Activated T-cell treated with anti-CD3 and anti-CD28 coated beads for 48 hours (primary cell): ENCODE data around the gene TNFRSF8.

Experiments used
- DNase-seq: peaks from one replicate; pipeline ENCODE4 v3.0.0-alpha.2; 2020; ENCODE audit warnings: low read depth

The TNFRSF8 gene

DNA sequence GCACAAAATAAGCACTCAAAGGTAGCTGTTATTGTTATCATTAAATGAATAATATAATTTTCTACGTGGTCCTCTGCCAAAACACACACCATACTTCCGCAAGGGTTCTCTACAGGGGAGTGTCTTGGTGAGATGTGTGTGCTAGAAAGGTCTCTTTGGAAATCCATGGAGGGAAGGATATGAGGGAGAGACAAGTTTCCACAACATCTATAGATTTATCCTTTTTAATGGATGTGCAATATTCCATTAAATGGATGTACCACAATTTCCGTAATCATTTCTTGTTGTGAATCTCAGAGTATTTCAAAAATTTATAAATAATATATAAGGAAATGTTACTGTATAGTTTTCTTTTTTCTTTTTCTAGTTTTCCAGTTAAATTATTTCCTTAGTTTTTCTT is 2.6 kb upstream of the TNFRSF8 start:
- no peak for DNase-seq

DNA sequence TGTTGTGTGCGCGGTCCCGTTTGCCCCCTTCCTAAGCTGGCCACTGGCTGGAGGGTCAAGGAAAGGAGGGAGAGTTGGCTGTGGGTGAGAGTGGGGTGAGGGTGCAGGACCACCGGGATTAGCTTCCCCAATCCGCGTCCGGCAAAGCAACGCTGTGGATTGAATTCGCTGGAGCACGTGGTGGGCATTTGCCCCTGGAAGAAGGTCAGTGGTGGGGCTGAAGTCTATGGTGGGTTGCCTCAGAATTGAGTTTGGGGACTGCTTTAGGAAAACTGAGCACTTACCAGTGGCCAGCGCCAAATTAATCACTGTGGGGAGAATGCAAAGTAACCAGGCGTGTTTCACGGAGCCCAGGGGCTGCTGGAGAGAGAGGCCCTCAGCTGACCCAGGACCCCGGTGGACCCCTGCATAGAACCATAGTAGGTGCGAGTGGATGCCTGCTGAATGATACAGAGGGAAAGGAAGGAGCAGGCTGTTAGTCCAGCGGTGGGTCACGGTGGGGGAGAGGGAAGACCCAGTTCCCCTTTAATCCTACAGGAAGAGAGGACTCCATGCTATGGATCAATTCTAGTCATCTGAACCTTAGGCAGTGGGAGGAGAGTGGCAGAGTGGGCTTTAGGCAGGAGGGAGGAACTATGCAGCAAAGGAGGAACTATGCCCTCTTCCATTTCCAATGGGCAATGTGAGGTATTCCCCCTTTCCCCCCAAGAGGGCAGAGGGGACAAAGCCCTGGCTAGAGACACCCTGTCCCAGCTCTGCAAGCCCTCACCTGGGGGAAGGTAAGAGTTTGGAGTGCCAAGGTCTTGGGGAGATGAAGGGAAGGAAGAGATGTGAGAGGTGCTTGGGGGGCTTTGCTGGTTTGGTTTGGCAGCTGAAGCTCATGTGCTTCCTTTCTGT is 1.2 kb downstream of the TNFRSF8 start:
- no peak for DNase-seq

DNA sequence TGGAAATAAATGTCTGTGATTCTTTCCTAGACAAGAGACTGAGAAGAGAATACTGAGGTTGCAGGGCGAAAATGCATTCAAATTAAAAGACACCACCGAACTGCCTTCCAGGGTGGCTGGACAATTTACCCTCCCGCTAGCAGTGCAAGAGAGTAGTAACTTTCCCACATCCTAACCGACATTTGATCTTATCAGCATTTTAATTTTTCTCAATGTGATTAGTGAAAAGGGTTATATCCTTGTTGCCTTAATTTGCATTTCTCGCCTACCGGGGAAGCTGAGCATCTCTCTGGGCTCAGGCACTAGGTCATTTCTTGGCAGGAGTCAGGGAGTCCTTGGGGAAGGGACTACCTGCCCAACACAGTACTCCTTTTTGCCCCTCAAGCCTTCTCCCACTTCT is 2.8 kb downstream of the TNFRSF8 start:
- DNase-seq = no peak

DNA sequence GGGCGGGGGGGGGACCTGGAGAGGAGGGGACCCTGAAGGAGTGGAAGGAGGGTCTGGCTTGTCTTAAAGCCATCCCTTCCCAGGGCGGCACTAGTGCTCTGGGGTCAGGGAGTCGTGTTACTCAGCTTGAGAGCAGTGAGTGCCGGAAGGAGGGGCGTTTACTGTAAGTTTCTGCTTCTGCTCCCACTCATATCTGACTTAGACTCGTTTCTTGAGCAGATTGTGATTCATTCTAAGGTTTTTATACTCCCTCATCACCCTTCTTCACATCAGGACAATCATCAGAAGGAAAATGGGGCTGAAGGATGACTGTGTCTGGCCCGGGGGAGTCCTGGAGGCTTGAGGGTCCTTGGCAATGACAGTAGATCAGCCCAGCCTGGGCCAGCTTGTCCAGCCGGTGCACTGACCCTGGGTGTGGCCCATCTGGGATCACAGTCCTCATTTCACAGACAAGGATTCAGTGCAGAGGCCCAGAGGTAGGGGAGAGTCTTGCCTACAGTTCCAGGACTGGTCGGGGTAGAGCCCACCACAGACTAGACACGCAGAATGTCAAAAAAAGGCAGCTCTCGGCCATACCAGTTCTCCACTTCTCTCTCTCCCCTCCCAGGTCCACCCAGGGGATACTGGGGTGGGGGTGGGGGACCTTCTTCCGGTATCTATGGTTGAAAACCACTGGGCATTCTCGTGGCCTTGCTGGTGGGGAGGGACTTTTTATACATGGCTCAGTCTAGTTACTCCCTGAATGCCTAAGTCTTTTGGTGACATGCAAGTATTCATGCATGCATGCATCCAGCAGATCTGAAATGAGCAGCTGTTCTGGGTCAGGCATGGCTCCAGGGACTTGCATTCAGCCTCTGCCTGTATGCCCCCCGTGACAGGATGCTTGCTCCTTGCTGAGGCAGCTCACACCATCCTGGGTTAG is 5.1 kb downstream of the TNFRSF8 start:
- DNase-seq = peak; percentile 59

DNA sequence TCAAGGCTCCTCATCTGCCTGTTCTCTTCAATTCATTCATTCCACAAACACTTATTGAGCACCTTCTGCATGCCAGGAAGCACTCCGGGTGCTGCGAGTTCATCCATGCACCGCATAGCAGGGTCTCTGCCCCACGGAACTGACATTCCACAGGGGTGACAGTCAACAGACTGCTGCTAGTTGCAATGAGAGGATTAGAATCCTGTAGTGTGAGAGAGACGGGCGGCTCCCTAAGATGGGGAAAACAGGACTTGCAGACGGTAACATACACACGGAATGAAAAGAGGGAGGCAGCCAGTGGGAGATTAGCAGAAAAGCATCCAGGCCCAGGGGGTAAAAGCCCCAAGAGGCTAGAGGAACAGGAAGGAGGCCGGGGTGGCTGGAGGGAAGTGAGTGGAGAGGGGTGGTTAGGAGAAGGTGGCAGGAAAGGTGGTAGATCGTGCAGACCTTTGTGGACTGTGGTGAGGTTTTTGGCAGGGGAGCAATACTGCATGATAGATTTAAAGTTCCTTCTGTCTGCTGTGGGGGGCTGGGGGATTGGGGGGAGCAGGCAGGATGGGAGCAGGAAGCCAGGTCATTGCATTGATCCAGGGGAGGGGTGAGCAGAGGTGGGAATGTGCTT is 6.6 kb downstream of the TNFRSF8 start:
- DNase-seq = no peak

DNA sequence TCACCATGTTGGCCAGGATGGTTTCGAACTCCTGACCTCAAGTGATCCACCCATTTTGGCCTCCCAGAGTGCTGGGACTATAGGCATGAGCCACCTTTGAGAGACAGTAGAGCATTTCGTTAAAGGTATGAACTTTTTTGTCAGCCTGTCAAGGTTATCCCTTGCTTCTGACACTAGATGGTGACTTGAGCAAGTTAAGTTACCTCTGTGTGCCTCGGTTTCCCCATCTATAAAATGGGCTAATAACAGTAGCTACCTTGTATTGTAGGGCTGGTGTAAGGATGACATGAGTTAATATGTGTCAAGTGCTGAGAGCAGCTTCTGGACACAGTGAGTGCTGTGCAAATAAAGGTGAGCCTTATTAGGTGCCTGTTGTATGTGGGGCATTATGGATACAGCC is 8.8 kb downstream of the TNFRSF8 start:
- no peak for DNase-seq

DNA sequence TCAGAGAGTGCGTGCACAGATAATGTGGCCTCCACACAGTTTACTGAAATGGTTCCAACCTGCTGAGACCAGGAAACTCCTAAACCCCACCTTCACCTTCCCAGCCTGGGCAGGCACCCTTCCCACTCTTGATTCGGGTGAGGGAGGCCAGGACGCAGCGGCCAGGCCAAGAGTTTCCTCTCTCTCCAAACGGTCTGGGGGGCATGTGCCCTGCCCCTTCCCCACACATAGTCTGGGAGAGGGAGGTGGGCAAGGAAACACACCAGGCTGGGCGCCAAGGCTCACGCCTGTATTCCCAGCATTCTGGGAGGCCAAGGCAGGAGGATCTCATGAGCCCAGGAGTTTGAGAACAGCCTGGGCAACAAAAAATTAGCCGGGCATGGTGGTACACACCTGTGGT is 9.6 kb downstream of the TNFRSF8 start:
- DNase-seq = no peak

DNA sequence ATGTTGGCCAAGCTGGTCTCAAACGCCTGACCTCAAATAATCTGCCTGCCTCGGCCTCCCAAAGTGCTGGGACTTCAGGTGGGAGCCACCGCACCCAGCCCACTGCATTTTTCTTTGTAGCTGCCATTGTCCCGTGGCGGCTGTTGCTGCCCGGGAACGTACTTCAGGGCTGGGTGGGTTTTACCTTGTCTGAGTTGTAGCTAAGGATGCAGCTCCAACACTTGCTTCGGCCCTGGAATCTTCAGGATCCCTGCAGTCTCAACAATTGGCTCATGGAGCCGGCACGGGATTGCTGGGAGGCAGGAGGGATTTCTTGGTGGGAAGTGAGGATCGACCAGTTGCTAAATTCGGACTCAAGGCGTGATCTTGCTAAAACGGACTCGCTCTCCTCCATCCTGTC is 10.7 kb downstream of the TNFRSF8 start:
- DNase-seq = no peak

DNA sequence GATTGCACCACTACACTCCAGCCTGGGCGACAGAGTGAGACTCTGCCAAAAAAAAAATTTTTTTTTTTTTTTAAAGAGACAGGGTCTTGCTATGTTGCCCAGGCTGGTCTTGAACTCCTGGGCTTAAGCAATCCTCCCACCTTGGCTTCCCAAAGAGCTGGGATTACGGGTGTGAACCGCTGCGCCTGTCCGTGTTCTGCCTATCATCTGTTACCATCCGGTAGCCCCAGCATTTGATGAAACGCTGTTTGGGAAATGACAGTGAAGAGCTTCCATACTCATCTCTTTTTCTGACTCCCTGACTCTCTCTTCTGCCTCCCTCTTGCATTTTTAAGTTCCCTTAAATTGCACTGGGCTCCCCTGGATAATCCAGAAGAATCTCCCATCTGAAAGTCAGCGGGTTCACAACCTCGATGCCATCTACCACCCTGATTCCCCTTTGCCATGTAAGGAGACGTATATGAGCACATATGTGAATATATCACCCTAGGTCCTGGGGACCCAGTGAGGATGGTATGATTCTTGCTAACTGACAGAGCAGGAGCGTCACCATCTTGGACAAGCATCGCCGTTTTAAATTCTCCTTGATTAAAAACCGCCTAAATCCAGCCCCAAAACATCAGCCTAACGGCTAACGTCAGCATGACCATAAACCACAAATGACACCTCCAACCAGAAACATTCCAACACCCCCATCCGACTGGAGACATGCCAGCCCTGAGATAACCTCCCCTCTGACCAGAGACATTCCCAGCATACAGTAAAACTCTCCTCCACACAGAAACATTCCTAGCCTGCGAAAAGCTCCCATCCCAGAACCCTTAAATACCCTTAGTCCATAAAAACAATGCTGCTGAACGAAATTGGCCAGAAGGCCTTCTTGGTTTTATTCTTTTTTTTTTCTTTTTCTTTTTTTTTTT is 12.4 kb downstream of the TNFRSF8 start:
- no peak for DNase-seq

DNA sequence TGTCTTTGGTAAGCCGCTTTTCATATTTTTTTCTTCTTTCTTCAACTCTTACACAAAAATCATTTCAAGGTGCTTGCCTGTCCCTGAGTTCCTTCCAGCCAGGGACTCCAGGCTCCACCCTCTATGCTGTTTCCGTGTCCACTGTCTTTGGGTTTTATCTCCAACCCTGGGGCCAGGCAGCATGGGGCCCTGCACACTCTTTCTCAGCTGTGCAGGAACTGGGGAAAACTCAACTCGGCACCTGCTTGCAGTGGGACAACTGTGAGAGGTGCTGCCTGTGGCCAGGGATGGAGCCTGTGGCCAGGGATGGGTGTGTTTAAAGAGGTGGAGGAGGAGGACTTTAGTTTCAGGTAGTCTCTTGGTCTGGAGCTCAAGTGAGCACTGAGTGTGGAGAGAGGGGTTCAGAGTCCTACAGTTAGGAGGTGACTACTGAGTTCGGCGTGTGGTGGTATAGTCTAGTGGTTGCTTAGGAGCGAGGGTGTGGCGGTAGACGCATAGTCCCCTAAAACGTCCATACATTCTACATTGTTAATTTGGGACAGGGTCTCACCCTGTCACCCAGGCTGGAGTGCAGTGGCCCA is 13.4 kb downstream of the TNFRSF8 start:
- DNase-seq = no peak

DNA sequence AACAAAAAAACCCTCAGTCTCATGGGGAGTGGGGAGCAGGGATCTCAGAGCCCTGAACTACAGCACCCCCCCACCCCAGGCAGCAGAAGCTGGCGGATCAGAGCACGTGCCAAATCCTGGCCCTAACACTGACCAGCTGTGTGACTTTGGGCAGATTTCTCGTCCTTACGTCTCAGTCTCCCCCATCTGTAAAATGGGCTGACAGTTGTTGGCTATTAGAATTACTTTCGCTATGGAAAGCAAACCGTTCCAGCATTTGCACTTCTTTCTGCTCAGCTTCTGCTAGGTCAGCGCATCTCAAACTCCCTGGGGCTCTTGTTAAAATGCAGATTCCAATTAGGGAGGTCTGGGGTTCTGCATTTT is 15.5 kb downstream of the TNFRSF8 start:
- DNase-seq = no peak

DNA sequence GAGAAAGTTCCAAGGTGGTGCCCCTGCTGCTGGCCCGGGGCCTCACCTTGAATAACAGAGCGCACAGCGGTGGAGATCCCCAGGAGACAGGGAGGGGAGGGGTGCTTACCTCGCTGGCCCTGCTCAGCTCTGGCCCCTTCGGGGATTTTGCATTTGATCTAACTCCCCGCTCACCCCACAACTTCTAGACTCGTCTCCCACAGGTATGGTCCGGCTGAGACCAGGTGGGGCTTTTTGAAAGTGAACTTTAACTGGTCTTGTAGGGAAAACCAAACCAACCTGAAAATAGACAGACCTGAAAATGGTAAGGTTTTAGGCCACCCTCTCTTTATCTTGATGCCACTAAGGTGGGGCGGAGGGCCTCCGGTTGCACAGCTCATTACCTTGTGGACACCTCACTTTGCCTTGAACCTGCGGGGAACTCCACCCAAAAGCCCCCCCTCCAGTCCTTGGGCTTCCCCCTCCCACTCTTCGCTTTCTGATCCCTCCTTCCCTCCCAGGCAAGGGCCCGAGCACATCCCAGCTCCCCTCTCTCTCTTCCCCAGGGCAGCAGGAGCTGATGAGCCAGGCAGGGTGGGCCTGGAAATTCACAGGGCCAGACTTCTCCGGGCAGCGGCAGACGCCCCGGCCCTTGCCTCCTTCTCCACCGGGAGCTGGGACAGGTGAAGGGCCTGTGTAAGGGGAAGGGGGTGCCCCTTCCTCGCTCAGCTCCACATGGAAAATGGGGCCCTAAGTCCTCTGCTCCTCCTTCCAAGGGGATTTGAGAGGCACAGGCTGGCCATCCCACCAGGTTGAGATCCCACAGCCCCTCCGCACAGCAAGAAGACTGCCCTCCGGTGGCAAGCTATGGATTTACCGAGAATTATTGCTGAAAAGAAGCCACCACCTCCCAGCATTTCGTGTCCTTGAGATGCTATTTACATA is 16.1 kb downstream of the TNFRSF8 start:
- DNase-seq = peak; percentile 36

DNA sequence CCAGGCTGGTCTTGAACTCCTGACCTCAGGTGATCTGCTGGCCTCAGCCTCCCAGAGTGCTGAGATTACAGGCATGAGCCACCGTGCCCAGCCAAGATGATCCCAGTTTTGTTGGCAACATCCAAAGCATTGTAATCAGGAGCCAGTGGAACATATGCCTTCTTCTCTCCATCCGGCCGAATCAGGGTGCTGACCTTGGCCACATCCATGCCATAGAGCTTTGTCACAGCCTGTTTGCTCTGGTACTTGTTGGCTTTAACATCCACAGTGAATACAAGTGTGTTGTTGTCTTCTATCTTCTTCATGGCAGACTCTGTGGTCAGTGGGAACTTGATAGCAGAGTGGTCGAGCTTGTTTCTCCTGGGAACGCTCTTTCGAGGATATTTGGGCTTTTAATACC is 17.1 kb downstream of the TNFRSF8 start:
- no peak for DNase-seq

DNA sequence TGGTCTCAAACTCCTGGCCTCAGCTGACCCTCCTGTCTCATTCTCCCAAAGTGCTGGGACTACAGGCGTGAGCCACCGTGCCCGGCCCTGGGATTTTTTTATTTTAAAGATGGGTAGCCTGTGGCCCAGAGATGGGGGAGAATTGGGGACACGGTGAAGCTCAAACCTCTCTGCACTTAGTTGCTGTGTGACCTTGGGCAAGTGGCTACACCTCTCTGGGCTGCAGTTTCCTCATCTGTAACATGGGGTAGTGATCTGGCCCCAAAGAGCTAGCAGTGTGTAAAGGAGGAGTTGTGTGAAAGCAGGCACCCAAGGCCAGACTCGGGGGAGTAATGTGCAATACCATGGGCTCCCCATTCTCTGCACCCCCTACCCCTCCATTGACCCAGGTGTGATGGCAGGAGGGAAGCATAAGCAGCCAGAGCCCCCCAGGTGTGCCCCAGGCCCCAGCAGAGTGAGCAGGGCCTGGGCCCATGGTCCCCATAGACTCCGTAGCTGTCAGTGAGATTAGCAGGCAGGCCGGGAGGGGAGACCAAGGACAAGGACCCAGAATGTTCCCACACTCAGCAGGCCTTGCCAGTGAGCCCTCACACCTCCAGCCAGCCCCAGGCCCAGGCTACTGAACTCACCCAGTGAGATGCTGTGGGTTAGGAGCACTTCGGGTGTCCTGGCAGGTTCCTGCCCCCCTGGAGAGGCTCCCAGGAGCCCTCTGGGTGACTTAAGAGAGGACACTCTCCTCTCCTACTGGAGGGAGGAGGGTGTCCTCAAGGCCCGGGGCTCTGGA is 17.9 kb downstream of the TNFRSF8 start:
- DNase-seq = no peak

DNA sequence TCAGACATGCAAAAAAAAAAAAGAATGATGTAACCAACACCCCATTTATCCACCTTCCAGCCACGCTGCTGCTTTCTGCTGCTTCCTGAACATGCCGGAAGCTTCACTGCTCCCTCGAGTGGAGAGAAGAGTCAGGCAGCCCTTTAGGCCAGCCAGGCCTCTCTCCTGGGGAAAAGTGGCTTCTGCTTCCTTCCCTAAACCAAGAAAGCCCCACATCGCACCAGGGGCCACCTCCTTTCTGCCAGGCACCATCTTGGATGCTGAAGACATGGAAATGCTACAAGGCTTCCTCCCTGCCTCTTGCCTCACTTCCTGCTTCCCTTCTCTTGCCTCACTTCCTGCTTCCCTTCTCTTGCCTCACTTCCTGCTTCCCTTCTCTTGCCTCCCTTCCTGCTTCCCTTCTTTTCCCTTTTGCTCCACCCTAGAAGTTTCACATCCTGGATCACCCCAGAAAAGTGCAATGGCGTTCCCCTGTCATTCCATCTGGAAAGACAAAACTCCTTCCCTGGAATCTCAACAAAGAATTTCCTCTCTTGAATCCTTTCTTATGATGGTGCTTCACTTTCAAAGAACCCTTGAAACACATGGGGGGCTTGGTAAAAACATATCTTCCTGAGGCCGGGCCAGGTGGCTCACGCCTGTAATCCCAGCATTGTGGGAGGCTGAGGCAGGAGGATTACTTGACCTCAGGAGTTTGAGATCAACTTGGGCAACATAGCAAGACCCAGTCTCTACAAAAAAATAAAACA is 18.7 kb downstream of the TNFRSF8 start:
- DNase-seq = no peak

DNA sequence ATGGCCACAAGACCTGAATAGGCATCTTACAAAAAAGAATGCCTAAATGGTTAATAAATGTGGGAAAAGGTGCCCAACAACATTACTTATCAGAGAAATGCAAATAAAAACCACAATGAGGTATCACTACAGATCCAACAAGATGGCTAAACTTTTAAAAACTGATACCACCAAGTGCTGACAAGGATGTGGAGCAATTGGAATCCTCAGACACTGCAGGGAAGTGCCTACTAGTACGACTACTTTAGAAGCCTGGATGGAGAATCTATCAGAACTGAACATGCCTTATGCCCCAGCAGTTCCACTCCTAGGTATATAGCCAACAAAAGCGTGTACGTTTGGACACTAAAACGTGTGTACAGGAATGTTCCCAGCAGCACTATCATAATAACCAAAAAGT is 19.9 kb downstream of the TNFRSF8 start:
- DNase-seq = no peak

DNA sequence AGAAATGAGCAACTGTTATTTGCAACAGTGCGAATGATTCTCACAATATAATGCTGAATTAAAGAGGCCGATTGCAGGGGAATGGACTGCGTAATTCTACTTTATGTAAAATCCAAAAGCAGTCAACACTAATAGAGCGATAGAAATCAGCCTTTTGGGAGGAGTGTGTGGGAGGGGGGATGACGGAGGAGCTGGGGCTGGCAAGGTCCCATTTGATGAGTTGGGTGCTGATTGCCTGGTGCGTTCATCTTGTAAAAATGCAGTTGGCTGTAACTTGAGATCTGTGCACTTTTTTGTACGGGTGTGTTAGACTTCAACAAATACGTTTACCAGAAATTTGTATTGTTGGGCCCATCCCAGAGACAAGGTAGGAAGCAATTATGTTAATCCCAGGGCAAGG is 20.7 kb downstream of the TNFRSF8 start:
- no peak for DNase-seq

DNA sequence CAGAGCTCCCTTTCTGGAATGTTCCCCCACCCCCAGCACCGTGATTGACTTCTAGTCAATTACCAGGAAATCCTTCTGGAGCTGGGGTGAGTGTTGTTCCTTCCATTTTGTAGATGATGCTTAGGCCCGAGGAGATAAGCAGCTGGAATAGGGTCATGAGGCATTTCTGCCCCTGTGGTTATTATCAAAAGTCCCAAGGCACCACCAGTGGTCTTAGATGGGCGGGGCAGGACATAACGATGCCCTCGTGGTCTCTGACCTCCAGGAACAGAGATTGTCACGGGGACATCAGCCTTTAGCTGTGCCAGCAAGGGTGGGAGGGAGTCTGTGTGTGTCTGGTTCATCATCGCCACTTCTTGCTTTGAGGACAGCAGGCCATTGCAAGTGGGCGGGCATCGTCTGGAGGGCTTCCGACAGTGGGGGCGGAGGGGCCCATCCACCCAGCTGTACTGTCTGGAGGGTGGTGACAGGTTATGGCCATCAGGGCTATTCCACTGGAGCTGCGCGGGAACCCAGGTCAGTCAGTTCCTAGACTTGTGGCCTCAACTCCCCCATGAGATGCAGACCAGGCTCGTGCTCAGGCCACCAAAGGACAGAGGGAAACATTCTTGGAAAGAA is 22.6 kb downstream of the TNFRSF8 start:
- DNase-seq = no peak
